Measurements from ENCODE around the gene TNPO2.
"Not testable (repeated sequence)": the region's sequence is repeated elsewhere in the genome, so short reads cannot be mapped to it uniquely, and the experiment has no call there.

Gene TNPO2

GRCh38 chr19:12705169-12705568 is 18.6 kb downstream of the TNPO2 start:
- DNase-seq (ENCODE audit: low read depth): no peak

DNA sequence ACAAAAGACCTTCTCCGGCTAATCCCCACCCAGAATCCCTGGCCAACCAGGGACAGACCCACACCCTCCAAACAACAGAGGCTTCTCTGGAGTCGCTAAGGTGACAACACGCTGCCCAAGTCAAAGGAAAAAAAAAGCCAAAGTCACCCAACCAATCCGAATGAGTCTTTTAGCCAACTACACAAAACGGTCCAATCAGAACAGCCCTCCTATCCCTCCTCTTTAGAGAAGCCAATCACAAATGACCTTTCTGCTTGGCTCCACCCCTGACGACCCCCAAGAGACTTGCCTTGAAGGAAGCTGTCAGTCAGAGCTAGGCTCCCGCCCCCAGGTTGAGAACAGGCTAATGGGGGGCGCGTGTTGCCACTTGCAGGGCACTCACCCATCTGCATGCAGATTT is 20.7 kb downstream of the TNPO2 start:
- no peak for DNase-seq (ENCODE audit: low read depth)

DNA sequence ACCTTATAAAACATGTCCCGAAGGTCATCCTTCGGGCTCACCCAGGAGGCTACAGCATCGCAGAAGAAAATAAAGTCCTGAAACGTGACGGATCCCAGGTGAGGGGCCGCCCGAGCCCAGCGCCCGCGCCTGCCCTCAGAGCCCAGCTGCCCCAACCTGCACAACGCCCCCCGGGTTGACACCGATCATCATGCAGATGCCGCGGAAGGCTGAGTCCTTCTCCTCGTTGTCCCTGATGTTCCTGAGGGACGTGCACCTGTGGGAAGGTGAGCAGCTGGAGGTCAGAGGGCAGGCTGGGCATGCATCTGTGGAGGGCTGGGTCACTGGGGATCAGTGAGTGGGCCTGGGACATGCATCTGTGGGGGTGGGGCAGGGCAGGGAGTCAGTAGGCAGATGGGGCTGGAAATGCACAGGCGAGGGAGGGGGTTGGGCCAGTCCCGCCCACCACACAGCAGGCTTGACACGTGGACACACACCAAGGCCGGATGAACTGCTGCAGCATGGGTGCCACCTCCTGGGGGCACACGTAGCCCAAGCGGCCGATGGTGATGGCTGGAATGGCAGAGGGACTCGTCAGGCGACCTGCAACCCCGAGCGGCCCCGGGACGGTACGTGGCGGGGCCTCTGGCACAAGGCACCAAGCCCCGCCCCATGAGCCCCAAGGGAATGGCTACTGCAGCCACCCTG is 22.0 kb downstream of the TNPO2 start:
- DNase-seq (ENCODE audit: low read depth): no peak

GRCh38 chr19:12698138-12698537 is 25.6 kb downstream of the TNPO2 start:
- no peak for DNase-seq (ENCODE audit: low read depth)

DNA sequence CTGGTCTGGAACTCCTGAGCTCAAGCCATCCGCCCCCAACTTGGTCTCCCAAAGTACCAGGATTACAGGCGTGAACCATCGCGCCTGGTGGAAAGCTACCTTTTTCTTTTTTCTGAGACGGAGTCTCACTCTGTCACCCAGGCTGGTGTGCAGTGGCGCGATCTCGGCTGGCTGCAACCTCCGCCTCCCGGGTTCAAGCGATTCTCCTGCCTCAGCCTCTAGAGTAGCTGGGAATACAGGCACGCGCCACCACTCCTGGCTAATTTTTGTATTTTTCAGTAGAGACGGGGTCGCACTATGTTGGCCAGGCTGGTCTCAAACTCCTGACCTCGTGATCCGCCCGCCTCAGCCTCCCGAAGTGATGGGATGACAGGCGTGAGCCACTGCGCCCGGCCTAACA is 26.3 kb downstream of the TNPO2 start:
- DNase-seq (ENCODE audit: low read depth): not testable (repeated sequence)

DNA sequence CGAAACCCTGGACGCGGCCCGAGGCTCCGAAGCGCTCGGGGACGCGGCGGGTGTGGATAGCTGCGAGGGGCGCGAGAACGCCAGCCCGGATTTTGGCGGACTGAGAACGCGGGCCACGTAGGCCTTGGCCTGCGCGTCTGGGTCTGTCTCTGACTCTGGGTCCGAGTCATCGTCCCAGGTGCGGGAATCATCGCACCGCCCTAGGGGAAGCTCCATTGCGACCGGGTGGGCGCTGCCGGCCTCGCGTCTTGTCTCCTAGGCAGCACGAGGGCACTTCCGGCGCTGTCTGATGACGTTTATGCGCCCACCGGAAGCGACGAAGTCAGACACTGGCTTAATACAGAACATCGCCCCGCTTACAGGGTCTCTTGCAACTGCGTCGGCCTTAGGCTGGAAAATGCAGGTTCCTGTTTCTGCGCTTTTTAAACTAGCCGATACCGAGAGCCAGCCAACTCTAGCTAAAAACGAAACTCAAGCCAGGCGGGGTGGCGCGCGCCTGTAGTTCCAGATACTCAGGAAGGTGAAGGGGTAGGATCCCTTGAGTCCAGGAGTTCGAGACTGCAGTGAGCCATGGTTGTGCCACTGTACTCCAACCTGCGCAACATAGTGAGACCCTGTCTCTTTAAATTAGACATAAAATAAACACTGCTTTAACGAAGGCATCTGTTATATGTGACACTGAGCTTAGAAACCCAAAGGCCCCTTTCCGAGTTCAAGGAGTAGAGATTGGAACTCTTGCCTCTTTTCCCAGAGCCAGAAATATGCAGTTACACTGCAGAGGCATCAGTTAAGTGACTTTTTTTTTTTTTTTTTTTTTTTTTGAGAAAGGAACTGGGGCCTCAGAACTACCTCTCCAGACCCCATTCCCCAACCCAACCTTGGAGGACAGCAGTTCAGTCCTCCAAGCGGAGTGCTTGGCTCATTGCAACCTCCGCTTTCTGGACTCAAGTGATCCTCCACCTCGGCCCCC is 27.1 kb downstream of the TNPO2 start, which contains the start of gene FBXW9:
TSS of gene FBXW9 (minus strand) at position 266 of the 970 bp plus-strand sequence. CDS start at position 216, 50 bp downstream.
- DNase-seq (ENCODE audit: low read depth): peak; percentile 98

- DNase-seq (ENCODE audit: low read depth): no peak
Observed at GRCh38 chr19:12695997-12696365, 27.8 kb downstream of the TNPO2 start.

- DNase-seq (ENCODE audit: low read depth): no peak
Observed at GRCh38 chr19:12695514-12695913, 28.2 kb downstream of the TNPO2 start.

DNA sequence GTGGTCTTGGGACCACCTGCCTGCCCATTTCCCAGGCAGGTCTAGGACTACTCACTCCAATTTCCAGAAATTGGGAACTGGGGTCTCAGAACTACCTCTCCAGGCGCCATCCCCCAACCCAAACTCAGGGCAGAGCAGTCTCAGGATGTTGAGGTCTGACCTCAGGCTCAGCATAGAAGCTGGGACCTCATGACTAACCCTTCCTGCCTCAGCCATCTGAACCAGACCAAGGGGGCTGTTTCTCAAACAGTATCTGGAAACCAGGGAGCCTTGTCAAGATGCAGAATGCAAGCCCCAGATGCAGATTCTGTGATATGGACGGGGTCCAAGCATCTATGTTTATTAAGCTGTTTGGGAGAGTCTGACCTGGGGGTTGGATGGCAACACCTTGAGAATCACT is 28.6 kb downstream of the TNPO2 start:
- DNase-seq (ENCODE audit: low read depth): no peak

GRCh38 chr19:12694641-12695040 is 29.1 kb downstream of the TNPO2 start:
- DNase-seq (ENCODE audit: low read depth): no peak

DNA sequence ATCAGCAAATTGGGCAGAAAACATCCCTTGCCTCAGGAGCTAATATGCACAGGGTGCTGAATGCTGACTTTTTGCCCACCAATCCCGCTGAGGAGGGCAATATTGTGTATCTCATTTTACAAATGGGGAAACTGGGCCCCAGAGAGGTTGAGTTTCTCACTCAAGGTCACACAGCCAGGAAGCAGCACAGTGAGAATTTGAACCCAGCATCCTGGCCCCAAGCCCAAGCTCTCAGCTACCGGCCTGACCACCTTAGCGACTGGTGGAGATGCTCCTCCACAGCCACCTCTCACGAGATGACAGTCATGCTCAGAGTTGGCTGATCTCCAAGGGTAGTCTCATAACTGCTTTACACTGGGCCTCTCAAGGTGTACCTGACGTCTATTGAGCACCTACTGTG is 30.8 kb downstream of the TNPO2 start:
- no peak for DNase-seq (ENCODE audit: low read depth)

- DNase-seq (ENCODE audit: low read depth): no peak
Observed at GRCh38 chr19:12689581-12690216, 34.0 kb downstream of the TNPO2 start.

DNA sequence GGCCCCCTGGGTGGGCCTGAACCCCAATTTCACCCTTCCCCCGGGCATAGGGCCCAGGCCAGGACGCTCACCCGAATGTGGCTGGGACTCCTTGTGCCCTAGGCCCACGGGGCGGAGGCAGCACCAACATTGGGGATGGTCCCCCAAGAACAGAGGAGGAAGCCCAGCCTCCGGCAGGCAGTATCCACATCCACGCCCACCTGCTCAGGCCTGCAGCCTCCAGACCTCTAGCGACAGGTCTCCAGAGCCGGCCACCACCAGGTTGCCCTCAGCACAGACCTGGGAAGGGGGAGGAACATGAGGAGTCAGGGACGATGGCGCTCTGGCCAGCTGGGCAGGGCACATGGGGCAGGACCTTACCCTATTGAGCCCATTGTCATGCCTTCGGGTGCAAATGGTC is 34.7 kb downstream of the TNPO2 start:
- no peak for DNase-seq (ENCODE audit: low read depth)

- DNase-seq (ENCODE audit: low read depth): no peak
Observed at GRCh38 chr19:12687496-12688196, 36.1 kb downstream of the TNPO2 start, which contains the start of gene GNG14. GNG14 (plus strand) TSS chr19:12687998; CDS start chr19:12688049, 51 bp downstream.

- no peak for DNase-seq (ENCODE audit: low read depth)
Observed at GRCh38 chr19:12685831-12686230, 37.9 kb downstream of the TNPO2 start.

GRCh38 chr19:12681074-12681987 is 42.4 kb downstream of the TNPO2 start, which contains the start of gene DHPS:
DHPS (minus strand) TSS chr19:12681880; CDS start chr19:12681766, 114 bp downstream.
- peak; percentile 88 for DNase-seq (ENCODE audit: low read depth)

DNA sequence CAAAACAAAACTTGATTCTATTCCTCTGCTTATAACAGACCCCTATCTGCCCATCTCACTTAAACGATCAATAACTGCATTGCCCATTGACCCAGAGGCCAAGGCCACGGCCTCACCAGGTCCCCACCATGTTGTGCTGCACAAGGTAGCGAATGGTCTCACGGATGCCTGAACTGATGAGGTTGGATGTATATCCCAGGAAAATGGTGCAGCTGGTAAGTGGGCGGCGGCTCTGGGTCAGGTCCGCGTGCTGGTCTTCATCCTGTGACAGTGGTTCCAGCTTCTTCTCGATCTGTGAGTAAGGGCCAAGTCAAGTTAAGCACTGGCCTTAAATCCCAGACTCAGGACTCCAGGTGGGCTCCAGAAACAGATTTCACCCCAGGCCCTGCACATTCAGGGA is 43.7 kb downstream of the TNPO2 start:
- DNase-seq (ENCODE audit: low read depth): no peak

DNA sequence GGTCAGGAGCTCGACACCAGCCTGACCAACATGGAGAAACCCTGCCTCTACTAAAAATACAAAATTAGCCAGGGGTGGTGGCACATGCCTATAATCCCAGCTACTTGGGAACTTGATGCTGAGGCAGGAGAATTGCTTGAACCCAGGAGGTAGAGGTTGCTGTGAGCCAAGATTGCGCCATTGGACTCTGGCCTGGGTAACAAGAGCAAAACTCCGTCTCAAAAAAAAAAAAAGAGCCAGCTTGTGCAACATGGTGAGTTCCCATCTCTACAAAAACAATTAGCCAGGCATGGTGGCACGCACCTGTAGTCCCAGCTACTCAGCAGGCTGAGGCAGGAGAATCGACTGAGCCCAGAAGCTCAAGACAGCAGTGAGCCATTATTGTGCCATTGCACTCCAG is 45.7 kb downstream of the TNPO2 start:
- not testable (repeated sequence) for DNase-seq (ENCODE audit: low read depth)

DNA sequence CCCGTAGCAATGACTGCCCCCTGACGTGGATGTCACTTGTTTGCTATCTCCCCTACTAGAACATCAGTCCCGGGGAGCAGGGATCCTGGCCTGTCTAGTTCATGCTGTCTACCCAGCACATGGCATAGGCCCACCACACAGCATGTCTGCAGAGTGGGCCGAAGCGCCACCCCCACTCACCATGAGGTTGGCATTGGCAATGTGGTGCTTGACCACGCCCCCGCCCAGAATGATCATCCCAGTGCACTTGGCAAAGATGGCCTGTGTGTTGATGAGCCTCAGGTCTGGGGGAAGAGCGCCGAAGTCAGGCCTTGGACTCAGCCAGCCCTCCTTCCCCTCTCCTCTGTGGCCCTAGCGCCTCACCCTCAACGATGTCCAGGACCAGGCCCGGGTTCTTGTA is 46.8 kb downstream of the TNPO2 start:
- no peak for DNase-seq (ENCODE audit: low read depth)

- peak; percentile 73 for DNase-seq (ENCODE audit: low read depth)
Observed at GRCh38 chr19:12676384-12676792, 47.3 kb downstream of the TNPO2 start.

- no peak for DNase-seq (ENCODE audit: low read depth)
Observed at GRCh38 chr19:12675940-12676339, 47.8 kb downstream of the TNPO2 start.
